Sigmoid colon (tissue), 4 donors: ENCODE data around the gene TMEM51.

Source experiments
- EP300 ChIP-seq, 4 donors: sonication (generic); formaldehyde crosslinking; IDR thresholded peaks; one replicate each; pipeline ENCODE4 v1.6.1; 2017; ENCODE audit warnings: antibody characterized with exemption in 4 of 4
- POLR2A ChIP-seq, 2 donors: fragments of 450-650 bp; IDR thresholded peaks; one replicate each; pipeline ENCODE4 v1.6.1; 2016; ENCODE audit warnings: antibody characterized with exemption in 2 of 2, mild to moderate bottlenecking in 2 of 2, moderate library complexity in 2 of 2
- TF ChIP-seq, protein P1 (sequence below), 4 experiments: fragments of 450-650 bp in 3 of 4; fragments of 200-600 bp in 1 of 4; IDR thresholded peaks; one replicate each; pipeline ENCODE4 v1.5.1; 2016 to 2019; ENCODE audit warnings: antibody characterized with exemption in 4 of 4, mild to moderate bottlenecking in 3 of 4, moderate library complexity in 2 of 4

DNA sequence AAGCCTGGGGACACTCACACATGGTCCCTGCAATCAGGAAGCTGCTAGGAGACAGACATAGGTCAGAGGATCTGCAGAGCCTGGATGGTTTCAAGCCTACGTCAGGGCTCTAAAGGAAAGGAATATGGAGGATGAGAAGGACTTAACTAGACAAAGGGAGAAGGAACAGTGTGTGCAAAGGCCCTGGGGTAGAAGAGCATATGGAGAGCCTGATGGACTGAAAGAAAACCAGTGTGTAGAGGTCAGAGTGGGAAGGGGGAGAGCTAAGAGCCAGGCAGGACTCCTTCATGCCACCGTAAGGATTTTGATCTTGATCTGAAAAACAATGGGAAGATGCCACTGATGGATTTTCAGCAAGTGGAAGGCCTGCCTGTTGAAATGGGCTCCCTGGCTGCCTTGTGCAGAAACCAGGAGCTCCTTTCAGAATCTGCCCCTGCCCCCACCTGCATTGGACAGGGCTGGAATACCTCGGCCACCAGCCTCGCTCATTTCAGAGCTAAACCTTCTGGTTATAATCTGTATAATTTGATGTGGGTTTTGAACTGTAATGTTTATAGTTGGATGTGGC lies 102.1 kb downstream of the TMEM51 start:
- TF ChIP-seq, protein P1, sequence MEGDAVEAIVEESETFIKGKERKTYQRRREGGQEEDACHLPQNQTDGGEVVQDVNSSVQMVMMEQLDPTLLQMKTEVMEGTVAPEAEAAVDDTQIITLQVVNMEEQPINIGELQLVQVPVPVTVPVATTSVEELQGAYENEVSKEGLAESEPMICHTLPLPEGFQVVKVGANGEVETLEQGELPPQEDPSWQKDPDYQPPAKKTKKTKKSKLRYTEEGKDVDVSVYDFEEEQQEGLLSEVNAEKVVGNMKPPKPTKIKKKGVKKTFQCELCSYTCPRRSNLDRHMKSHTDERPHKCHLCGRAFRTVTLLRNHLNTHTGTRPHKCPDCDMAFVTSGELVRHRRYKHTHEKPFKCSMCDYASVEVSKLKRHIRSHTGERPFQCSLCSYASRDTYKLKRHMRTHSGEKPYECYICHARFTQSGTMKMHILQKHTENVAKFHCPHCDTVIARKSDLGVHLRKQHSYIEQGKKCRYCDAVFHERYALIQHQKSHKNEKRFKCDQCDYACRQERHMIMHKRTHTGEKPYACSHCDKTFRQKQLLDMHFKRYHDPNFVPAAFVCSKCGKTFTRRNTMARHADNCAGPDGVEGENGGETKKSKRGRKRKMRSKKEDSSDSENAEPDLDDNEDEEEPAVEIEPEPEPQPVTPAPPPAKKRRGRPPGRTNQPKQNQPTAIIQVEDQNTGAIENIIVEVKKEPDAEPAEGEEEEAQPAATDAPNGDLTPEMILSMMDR (IDR thresholded peaks at IDR 0.05), result no peak
- TF ChIP-seq EP300 (IDR thresholded peaks at IDR 0.05), result no peak
- no peak for TF ChIP-seq POLR2A (IDR thresholded peaks at IDR 0.05)
